SU-DHL-6 (cell line): Measurements from ENCODE around the gene DDIT3.

Experiments
- EZH2phosphoT487 ChIP-seq: fragments of 200-600 bp; sonication (generic), shearing (Covaris generic); conservative IDR thresholded peaks from 2 replicates; pipeline ENCODE4 v1.6.1; 2018; ENCODE audit warnings: mild to moderate bottlenecking, antibody characterized with exemption, low read length, moderate library complexity, mixed read lengths
- TF ChIP-seq, protein P1 (sequence below): fragments of 200-600 bp; sonication (generic); IDR thresholded peaks from one replicate; pipeline ENCODE4 v1.5.1; 2017; ENCODE audit warnings: antibody characterized with exemption, mild to moderate bottlenecking, low read length, moderate library complexity; ENCODE audit not compliant: insufficient read depth, poor library complexity, severe bottlenecking

DNA sequence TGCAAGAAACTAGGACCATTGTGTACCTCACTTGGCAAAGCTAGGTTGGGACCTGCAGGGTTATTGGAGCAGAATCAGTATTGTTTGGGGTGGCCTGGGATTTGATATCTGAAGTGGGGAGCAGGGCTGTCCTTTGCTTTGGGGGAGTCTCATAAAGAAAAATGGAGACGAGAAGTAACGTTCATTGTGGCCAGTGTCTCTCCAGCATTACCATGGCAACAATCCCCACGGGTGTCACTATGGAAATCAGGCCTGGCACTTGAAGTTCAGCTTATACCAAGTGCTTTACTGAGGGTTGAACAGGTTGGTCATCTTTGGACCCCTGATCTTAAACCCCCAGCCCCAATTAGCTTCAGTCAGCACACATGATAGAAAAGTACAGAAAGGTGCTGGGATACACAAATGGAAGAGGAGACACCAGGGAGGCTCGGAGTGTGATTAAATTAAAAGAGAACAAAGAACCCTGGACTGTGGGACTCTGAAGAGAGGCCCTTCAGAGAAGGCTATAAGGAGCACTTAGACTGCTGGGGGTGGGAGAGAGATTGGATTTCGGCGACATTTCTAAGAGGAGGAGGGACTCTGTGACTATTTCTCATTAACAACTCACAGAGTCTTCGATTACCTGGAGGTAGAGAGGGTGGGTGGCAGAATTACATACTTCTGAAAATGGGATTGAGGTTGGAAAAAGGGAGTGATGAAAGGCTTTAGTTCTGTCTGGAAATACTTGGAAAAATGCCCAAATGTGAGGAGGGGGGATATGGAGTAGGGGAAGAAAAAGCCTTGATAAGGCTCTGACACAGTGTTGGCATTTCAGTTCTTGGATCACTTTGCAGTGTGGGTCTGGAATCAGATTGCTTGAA, 33.3 kb upstream of the DDIT3 start:
- TF ChIP-seq, protein P1, sequence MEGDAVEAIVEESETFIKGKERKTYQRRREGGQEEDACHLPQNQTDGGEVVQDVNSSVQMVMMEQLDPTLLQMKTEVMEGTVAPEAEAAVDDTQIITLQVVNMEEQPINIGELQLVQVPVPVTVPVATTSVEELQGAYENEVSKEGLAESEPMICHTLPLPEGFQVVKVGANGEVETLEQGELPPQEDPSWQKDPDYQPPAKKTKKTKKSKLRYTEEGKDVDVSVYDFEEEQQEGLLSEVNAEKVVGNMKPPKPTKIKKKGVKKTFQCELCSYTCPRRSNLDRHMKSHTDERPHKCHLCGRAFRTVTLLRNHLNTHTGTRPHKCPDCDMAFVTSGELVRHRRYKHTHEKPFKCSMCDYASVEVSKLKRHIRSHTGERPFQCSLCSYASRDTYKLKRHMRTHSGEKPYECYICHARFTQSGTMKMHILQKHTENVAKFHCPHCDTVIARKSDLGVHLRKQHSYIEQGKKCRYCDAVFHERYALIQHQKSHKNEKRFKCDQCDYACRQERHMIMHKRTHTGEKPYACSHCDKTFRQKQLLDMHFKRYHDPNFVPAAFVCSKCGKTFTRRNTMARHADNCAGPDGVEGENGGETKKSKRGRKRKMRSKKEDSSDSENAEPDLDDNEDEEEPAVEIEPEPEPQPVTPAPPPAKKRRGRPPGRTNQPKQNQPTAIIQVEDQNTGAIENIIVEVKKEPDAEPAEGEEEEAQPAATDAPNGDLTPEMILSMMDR, result no peak
- TF ChIP-seq EZH2phosphoT487, result no peak
